Measurements from ENCODE around the gene C5AR1.
"Not testable (repeated sequence)": the region's sequence is repeated elsewhere in the genome, so short reads cannot be mapped to it uniquely, and the experiment has no call there.

C5AR1 gene

DNA sequence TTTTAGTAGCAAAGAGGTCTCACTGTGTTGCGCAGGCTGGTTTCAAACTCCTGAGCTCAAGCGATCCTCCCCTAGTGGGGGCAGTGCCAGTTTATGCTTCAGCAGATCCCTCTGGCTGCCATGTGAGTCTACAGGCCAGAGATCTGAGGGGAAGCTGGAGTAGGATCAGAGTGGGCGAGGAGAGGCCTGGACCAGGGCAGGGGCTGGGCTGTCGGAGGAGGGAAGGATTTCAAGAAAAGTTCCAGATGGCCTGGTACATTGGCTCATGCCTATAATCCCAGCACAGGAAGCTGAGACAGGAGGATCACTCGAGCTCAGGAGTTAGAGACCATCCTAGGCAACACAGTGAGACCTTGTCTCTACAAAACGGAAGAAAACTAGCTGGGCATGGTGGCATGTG is 49.3 kb downstream of the C5AR1 start:
- H3K36me3 ChIP-seq (ENCODE audit: control insufficient read depth, insufficient read depth, low read length), result peaks cover 33% of the 10 kb centered on the region
- DNase-seq (ENCODE audit: extremely low read depth, insufficient read length), result no peak
- no peak for TF ChIP-seq CTCF (IDR thresholded peaks at IDR 0.05; ENCODE audit: insufficient read depth, low read length, poor library complexity, severe bottlenecking)
- no peak overlapping the region for H3K4me3 ChIP-seq (replicated peaks; ENCODE audit: low read depth, low read length)
- H3K27me3 ChIP-seq (replicated peaks; ENCODE audit: control insufficient read depth, insufficient read depth, low read length), result no peaks in the 10 kb centered on the region

DNA sequence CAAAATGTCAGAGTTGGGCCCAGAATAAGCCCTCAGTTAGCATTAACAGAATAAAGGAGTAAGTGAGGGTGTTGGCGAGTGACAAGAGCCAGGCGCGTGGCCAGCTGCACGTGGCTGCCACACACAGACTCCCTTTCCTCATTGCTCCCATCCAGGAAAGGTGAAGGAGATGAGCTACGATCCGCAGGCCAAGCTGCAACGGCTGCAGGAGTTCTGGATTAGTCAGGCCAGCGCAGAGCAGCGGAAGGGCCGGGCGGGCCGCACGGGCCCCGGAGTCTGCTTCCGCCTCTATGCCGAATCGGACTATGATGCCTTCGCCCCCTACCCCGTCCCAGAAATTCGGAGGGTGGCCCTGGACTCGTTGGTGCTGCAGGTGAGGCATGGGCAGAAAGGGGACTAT is 52.7 kb downstream of the C5AR1 start:
- no peaks in the 10 kb centered on the region for H3K27me3 ChIP-seq (replicated peaks; ENCODE audit: control insufficient read depth, insufficient read depth, low read length)
- no peak overlapping the region for H3K4me3 ChIP-seq (replicated peaks; ENCODE audit: low read depth, low read length)
- peaks cover 31% of the 10 kb centered on the region for H3K36me3 ChIP-seq (ENCODE audit: control insufficient read depth, insufficient read depth, low read length)
- no peak for TF ChIP-seq CTCF (IDR thresholded peaks at IDR 0.05; ENCODE audit: insufficient read depth, low read length, poor library complexity, severe bottlenecking)
- DNase-seq (ENCODE audit: extremely low read depth, insufficient read length), result no peak

- H3K4me3 ChIP-seq (replicated peaks; ENCODE audit: low read depth, low read length), result no peak overlapping the region
- no peak for DNase-seq (ENCODE audit: extremely low read depth, insufficient read length)
- H3K36me3 ChIP-seq (ENCODE audit: control insufficient read depth, insufficient read depth, low read length), result peaks cover 26% of the 10 kb centered on the region
- no peaks in the 10 kb centered on the region for H3K27me3 ChIP-seq (replicated peaks; ENCODE audit: control insufficient read depth, insufficient read depth, low read length)
- no peak for TF ChIP-seq CTCF (IDR thresholded peaks at IDR 0.05; ENCODE audit: insufficient read depth, low read length, poor library complexity, severe bottlenecking)
These were observed 54.3 kb downstream of the C5AR1 start for GRCh38 chr19:47363758-47364531.

GRCh38 chr19:47365455-47365854 is 55.8 kb downstream of the C5AR1 start:
- peaks cover 29% of the 10 kb centered on the region for H3K36me3 ChIP-seq (ENCODE audit: control insufficient read depth, insufficient read depth, low read length)
- H3K4me3 ChIP-seq (replicated peaks; ENCODE audit: low read depth, low read length); H3K27me3 ChIP-seq (replicated peaks; ENCODE audit: control insufficient read depth, insufficient read depth, low read length); DNase-seq (ENCODE audit: extremely low read depth, insufficient read length): not testable (repeated sequence)

GRCh38 chr19:47370045-47370611 is 60.5 kb downstream of the C5AR1 start:
- no peaks in the 10 kb centered on the region for H3K27me3 ChIP-seq (replicated peaks; ENCODE audit: control insufficient read depth, insufficient read depth, low read length)
- TF ChIP-seq CTCF (IDR thresholded peaks at IDR 0.05; ENCODE audit: insufficient read depth, low read length, poor library complexity, severe bottlenecking), result no peak
- no peak overlapping the region for H3K4me3 ChIP-seq (replicated peaks; ENCODE audit: low read depth, low read length)
- DNase-seq (ENCODE audit: extremely low read depth, insufficient read length), result no peak
- H3K36me3 ChIP-seq (ENCODE audit: control insufficient read depth, insufficient read depth, low read length), result peaks cover 35% of the 10 kb centered on the region

DNA sequence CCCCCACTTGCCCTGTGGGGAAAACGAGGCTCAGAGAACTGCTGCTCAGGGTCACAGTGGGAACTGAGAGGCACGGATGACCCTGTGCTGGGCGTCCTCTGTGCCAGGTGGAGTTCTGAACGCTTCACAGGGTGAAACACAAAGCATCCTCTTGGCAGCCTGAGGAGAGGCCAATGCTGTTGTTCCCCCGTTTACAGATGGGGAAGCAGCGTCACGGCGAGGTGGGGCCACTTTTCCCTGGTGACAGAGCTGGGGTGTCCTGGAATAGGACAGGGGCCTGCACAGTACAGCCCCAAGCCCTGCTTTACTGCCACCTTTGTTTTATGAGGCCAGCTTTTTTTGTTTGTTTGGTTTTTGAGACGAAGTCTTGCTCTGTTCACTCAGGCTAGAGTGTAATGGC is 61.6 kb downstream of the C5AR1 start:
- Histone ChIP-seq H3K36me3 (ENCODE audit: control insufficient read depth, insufficient read depth, low read length) (peaks cover 42% of the 10 kb centered on the region), H3K4me3 (replicated peaks; ENCODE audit: low read depth, low read length) (no peak overlapping the region), H3K27me3 (replicated peaks; ENCODE audit: control insufficient read depth, insufficient read depth, low read length) (no peaks in the 10 kb centered on the region)
- no peak for DNase-seq (ENCODE audit: extremely low read depth, insufficient read length)
- TF ChIP-seq CTCF (IDR thresholded peaks at IDR 0.05; ENCODE audit: insufficient read depth, low read length, poor library complexity, severe bottlenecking), result no peak

Data from GM06990 (cell line).